HCT116 (cell line): ENCODE results near the gene CAPN10. TPM values are rescaled to one million over a fixed set of nuclear protein-coding genes. Genes with fewer than 3 reads are reported as not detected.
A peak's percentile ranks its signal among the peaks of the same experiment; 100 is the strongest.

Source experiments
- ATAC-seq: fragments of 200-7000 bp; cut with Tn5 transposase; 2 replicates; pipeline ENCODE4 v1.9.1; 2020; ENCODE audit warnings: mild to moderate bottlenecking, moderate library complexity
- BruUV-seq: library from RNA; stranded (reverse); fragments of 400-500 nt; replicated peaks from 2 replicates; lab custom pipeline; 2021; lab: Mats Ljungman, UMichigan
- CTCF ChIA-PET: fragments of 300-600 bp; sonication (Branson Sonifier 250); formaldehyde crosslinking; loops from one replicate; lab custom pipeline; 2021; ENCODE audit warnings: antibody characterized with exemption; lab: Charles Lee
- POLR2A ChIA-PET: fragments of 300-600, 350-600 bp; sonication (Branson Sonifier 250); formaldehyde crosslinking; loops from one replicate; lab custom pipeline; 2021; ENCODE audit warnings: antibody characterized with exemption; lab: Charles Lee
- RAD21 ChIA-PET, 2 experiments: fragments of 300-600 bp; sonication (Branson Sonifier 250); formaldehyde crosslinking; loops; one replicate each; lab custom pipeline; 2023; ENCODE audit warnings: low total read pairs in 2 of 2; ENCODE audit not compliant: uncharacterized antibody in 2 of 2, unreplicated experiment in 2 of 2, low non-redundant PET in 1 of 2; lab: Charles Lee
- DNase-seq: peaks from one replicate; pipeline ENCODE4 v3.0.0-alpha.2; 2010; ENCODE audit warnings: low read depth, low spot score
- H2AFZ ChIP-seq: fragments of 200-600 bp; shearing (Covaris generic), sonication (generic); 2 replicates; pipeline ENCODE4 v1.6.1; 2017; ENCODE audit warnings: low read depth, mixed run types, mixed read lengths, antibody characterized with exemption, low read length; ENCODE audit not compliant: poor library complexity, severe bottlenecking
- H3K27ac ChIP-seq: 2 replicates; pipeline ENCODE4 v1.5.1; 2012; ENCODE audit warnings: low read depth, low read length
- H3K27me3 ChIP-seq: fragments of 200-600 bp; sonication (generic); 2 replicates; pipeline ENCODE4 v1.6.1; 2016; ENCODE audit warnings: mixed run types, low read length, mixed read lengths; ENCODE audit not compliant: insufficient read depth
- H3K36me3 ChIP-seq, 2 experiments: fragments of 200-500 bp in 1 of 2; fragments of 200-600 bp in 1 of 2; sonication (Bioruptor generic) in 1 of 2; sonication (generic) in 1 of 2; 2 replicates each; pipeline versions ENCODE4 v1.5.1 to v1.6.1; 2014 to 2016; ENCODE audit warnings: low read length in 2 of 2, inconsistent platforms in 1 of 2, mixed read lengths in 1 of 2, mixed run types in 1 of 2; ENCODE audit not compliant: insufficient read depth in 2 of 2, control insufficient read depth in 1 of 2
- H3K4me1 ChIP-seq, 2 experiments: fragments of 200-600 bp in 1 of 2; sonication (generic) in 1 of 2; 2 replicates each; pipeline versions ENCODE4 v1.5.1 to v1.6.1; 2012 to 2017; ENCODE audit warnings: low read length in 2 of 2, inconsistent platforms in 1 of 2, mild to moderate bottlenecking in 1 of 2, mixed read lengths in 1 of 2, mixed run types in 1 of 2, moderate library complexity in 1 of 2; ENCODE audit not compliant: insufficient read depth in 2 of 2, control insufficient read depth in 1 of 2
- H3K4me2 ChIP-seq: fragments of 200-600 bp; sonication (generic); 2 replicates; pipeline ENCODE4 v1.6.1; 2017; ENCODE audit warnings: mixed run types, low read length, mixed read lengths
- H3K4me3 ChIP-seq, 2 experiments: fragments of 200-600 bp in 1 of 2; sonication (generic) in 1 of 2; replicated peaks in 1 of 2; 2 replicates each; pipeline ENCODE4 v1.5.1; 2011 to 2016; ENCODE audit warnings: low read length in 2 of 2, control low read depth in 1 of 2, low read depth in 1 of 2, mild to moderate bottlenecking in 1 of 2, mixed read lengths in 1 of 2, mixed run types in 1 of 2
- H3K79me2 ChIP-seq: fragments of 200-600 bp; sonication (generic); 2 replicates; pipeline ENCODE4 v1.6.1; 2017; ENCODE audit warnings: mild to moderate bottlenecking, mixed run types, low read length, moderate library complexity, mixed read lengths; ENCODE audit not compliant: insufficient read depth
- H3K9ac ChIP-seq: fragments of 200-600 bp; sonication (generic); 2 replicates; pipeline ENCODE4 v1.6.1; 2016; ENCODE audit warnings: low read length, mixed read lengths
- H3K9me2 ChIP-seq: fragments of 200-600 bp; sonication (generic), shearing (Covaris generic); 2 replicates; pipeline ENCODE4 v1.6.1; 2017; ENCODE audit warnings: mixed run types, mild to moderate bottlenecking, moderate library complexity; ENCODE audit not compliant: insufficient read depth
- H3K9me3 ChIP-seq, 2 experiments: fragments of 200-500 bp in 1 of 2; fragments of 200-600 bp in 1 of 2; sonication (Bioruptor generic) in 1 of 2; sonication (generic) in 1 of 2; 2 replicates each; pipeline ENCODE4 v1.6.1; 2014 to 2017; ENCODE audit warnings: low read length in 2 of 2, mixed read lengths in 2 of 2, inconsistent platforms in 1 of 2, low read depth in 1 of 2, mild to moderate bottlenecking in 1 of 2, mixed run types in 1 of 2, moderate library complexity in 1 of 2; ENCODE audit not compliant: control insufficient read depth in 1 of 2, insufficient read depth in 1 of 2
- H4K20me1 ChIP-seq: fragments of 200-600 bp; sonication (generic), shearing (Covaris generic); 2 replicates; pipeline ENCODE4 v1.6.1; 2017; ENCODE audit warnings: mixed run types, mild to moderate bottlenecking, moderate library complexity; ENCODE audit not compliant: insufficient read depth
- ATF3 ChIP-seq: IDR thresholded peaks from 2 replicates; pipeline ENCODE4 v1.6.1; 2012
- CEBPB ChIP-seq: IDR thresholded peaks from 2 replicates; pipeline ENCODE4 v1.6.1; 2012; ENCODE audit warnings: low read depth
- CTCF ChIP-seq, 3 experiments: fragments of 200-600 bp in 1 of 3; sonication (generic) in 1 of 3; IDR thresholded peaks in 2 of 3; conservative IDR thresholded peaks in 1 of 3; 2 replicates each; pipeline ENCODE4 v1.5.1; 2012 to 2017; ENCODE audit warnings: low read depth in 2 of 3, low read length in 2 of 3, antibody characterized with exemption in 1 of 3, borderline replicate concordance in 1 of 3, control low read depth in 1 of 3, mild to moderate bottlenecking in 1 of 3, mixed read lengths in 1 of 3, mixed run types in 1 of 3, moderate library complexity in 1 of 3; ENCODE audit not compliant: insufficient read depth in 1 of 3
- EZH2 ChIP-seq: fragments of 200-600 bp; sonication (generic); IDR thresholded peaks from 2 replicates; pipeline ENCODE4 v1.6.1; 2017; ENCODE audit warnings: antibody characterized with exemption, mixed run types
- FOSL1 ChIP-seq: IDR thresholded peaks from 2 replicates; pipeline ENCODE4 v1.6.1; 2012; ENCODE audit warnings: low read depth
- POLR2A ChIP-seq: IDR thresholded peaks from 2 replicates; pipeline ENCODE4 v1.7.0; 2011; ENCODE audit warnings: borderline replicate concordance; ENCODE audit not compliant: insufficient read depth, insufficient read length; ENCODE audit errors: extremely low read depth
- TCF7L2 ChIP-seq: IDR thresholded peaks from 2 replicates; pipeline ENCODE4 v1.7.0; 2011; ENCODE audit warnings: borderline replicate concordance, inconsistent platforms; ENCODE audit not compliant: insufficient read depth, insufficient read length; ENCODE audit errors: extremely low read depth
- YY1 ChIP-seq: IDR thresholded peaks from 2 replicates; pipeline ENCODE4 v1.6.1; 2011; ENCODE audit warnings: low read length, low read depth, moderate library complexity, mild to moderate bottlenecking; ENCODE audit not compliant: insufficient replicate concordance; ENCODE audit errors: extremely low read depth
- intact Hi-C: fragments of 100-400 bp; cut with micrococcal nuclease; formaldehyde crosslinking; loops from 2 replicates; pipeline ENCODE4 v1.10.0; 2022
- total RNA-seq: library from RNA; stranded (reverse); gene quantifications from one replicate; pipeline ENCODE4 v1.2.1, GENCODE V29; 2021; ENCODE audit not compliant: unreplicated experiment

Gene CAPN10
- total RNA-seq, 1 experiment from 2014 or later = 40.7 TPM

GRCh38 chr2:240555541-240556250 lies 30.8 kb upstream of the CAPN10 start:
- Histone ChIP-seq H3K36me3 (0 out of 4 replicates have a peak, but pooled peaks cover 0 to 2% of the 10 kb centered on the region in 2 experiments), H3K4me2 (no peak overlapping the region), H4K20me1 (no peaks in the 10 kb centered on the region), H3K79me2 (peaks cover 57% of the 10 kb centered on the region), H3K27me3 (no peaks in the 10 kb centered on the region), H3K4me1 (peaks cover 8 to 18% of the 10 kb centered on the region in 2 experiments), H2AFZ (no peak overlapping the region), H3K4me3 (no peak overlapping the region), H3K27ac (no peak overlapping the region), H3K9me2 (no peaks in the 10 kb centered on the region), H3K9ac (no peak overlapping the region), H3K9me3 (no peaks in the 10 kb centered on the region)
- no peak for DNase-seq
- intact Hi-C loops = no loop called here
- POLR2A ChIA-PET = no interaction called here
- no peak for ATAC-seq
- CTCF ChIA-PET = no interaction called here
- no TSS peak for BruUV-seq
- RAD21 ChIA-PET = interaction anchor here in 1 of 2 experiments (1.5 kb wide), 1 partner anchor 10 kb away, joined by 4 read pairs; no protein-coding TSS in a partner anchor
- TF ChIP-seq YY1 = no peak
- TF ChIP-seq TCF7L2 = no peak
- no peak for TF ChIP-seq EZH2
- no peak for TF ChIP-seq CEBPB
- no peak for TF ChIP-seq POLR2A
- no peak for TF ChIP-seq FOSL1
- TF ChIP-seq ATF3 = no peak

- Histone ChIP-seq H3K4me1 (peaks cover 9 to 22% of the 10 kb centered on the region in 2 experiments), H3K36me3 (0 out of 4 replicates have a peak, but pooled peaks cover 0 to 2% of the 10 kb centered on the region in 2 experiments), H3K4me3 (no peak overlapping the region), H4K20me1 (no peaks in the 10 kb centered on the region), H3K27ac (no peak overlapping the region), H3K9ac (no peak overlapping the region), H3K79me2 (peaks cover 61% of the 10 kb centered on the region), H3K27me3 (no peaks in the 10 kb centered on the region), H2AFZ (no peak overlapping the region), H3K9me2 (no peaks in the 10 kb centered on the region), H3K9me3 (no peaks in the 10 kb centered on the region), H3K4me2 (no peak overlapping the region)
- POLR2A ChIA-PET = interaction anchor here (1.4 kb wide), 1 partner anchor 9 kb away, joined by 4 read pairs; no protein-coding TSS in a partner anchor
- RAD21 ChIA-PET = interaction anchor here in 1 of 2 experiments (1.5 kb wide), 1 partner anchor 9 kb away, joined by 4 read pairs; no protein-coding TSS in a partner anchor
- intact Hi-C loops = no loop called here
- 0 out of 2 replicates have a peak, but pooled peaks have one; percentile 15 for ATAC-seq
- CTCF ChIA-PET = interaction anchor here (0.7 to 1.0 kb wide), 2 partner anchors 9 to 23 kb away, joined by 3 to 6 read pairs; no protein-coding TSS in a partner anchor
- no TSS peak for BruUV-seq
- TF ChIP-seq CTCF (IDR thresholded peaks at IDR 0.05 in 2 of 3, conservative IDR thresholded peaks at IDR 0.05 in 1 of 3; ENCODE audit: borderline replicate concordance in 1 of 3, insufficient read depth in 1 of 3, low read depth in 2 of 3, low read length in 2 of 3) (peak in 2 of 3 experiments; percentile 61; a peak in 4 of 6 replicates), POLR2A (no peak)
- no peak for DNase-seq
Measured at GRCh38 chr2:240556553-240557100, 29.9 kb upstream of the CAPN10 start.
